HUES64 (cell line): ENCODE measurements around the gene PCBP3.
"Not testable (repeated sequence)": the region's sequence is repeated elsewhere in the genome, so short reads cannot be mapped to it uniquely, and the experiment has no call there.

ENCODE experiments used
- H3K27ac ChIP-seq: 2 replicates; pipeline ENCODE4 v1.7.0; 2013; ENCODE audit warnings: low read depth, low read length, inconsistent platforms
- H3K27me3 ChIP-seq: 2 replicates; pipeline ENCODE4 v1.6.1; 2013; ENCODE audit warnings: mild to moderate bottlenecking, low read length; ENCODE audit not compliant: insufficient read depth
- H3K36me3 ChIP-seq: 2 replicates; pipeline ENCODE4 v1.6.1; 2013; ENCODE audit warnings: mild to moderate bottlenecking, low read length; ENCODE audit not compliant: insufficient read depth
- H3K4me1 ChIP-seq: 2 replicates; pipeline ENCODE4 v1.6.1; 2013; ENCODE audit warnings: mild to moderate bottlenecking, low read length, moderate library complexity; ENCODE audit not compliant: insufficient read depth
- H3K4me3 ChIP-seq: 2 replicates; pipeline ENCODE4 v1.5.1; 2013; ENCODE audit warnings: mild to moderate bottlenecking, low read length, moderate library complexity
- H3K9ac ChIP-seq: 2 replicates; pipeline ENCODE4 v1.6.1; 2013; ENCODE audit warnings: mild to moderate bottlenecking, low read depth, low read length
- H3K9me3 ChIP-seq: 2 replicates; pipeline ENCODE4 v1.6.1; 2013; ENCODE audit warnings: low read depth, low read length; ENCODE audit not compliant: insufficient read depth
- WGBS: fragments of 150-250, 120-280 bp; methylation state at CpG from one replicate; pipeline ENCODE4 v1.1.7; 2013; ENCODE audit warnings: missing lambda C conversion rate; 5-methylcytosine and 5-hydroxymethylcytosine counted together

Gene PCBP3

DNA sequence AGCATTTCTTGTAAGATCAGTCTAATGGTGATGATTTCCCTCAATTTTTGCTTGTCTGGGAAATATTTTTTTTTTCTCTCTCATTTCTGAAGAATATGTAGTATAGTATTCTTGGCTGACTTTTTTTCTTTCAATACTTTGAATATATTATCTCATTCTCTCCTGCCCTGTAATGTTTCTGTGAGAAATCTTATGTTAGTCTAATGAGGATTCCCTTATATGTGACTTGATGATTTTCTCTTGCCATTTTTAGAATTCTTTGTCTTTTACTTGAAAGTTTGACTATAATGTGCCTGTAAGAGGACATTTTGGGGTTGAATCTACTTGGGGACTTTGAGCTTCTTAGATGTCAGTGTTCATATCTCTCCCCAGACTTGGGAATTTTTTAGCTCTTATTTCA, 40.0 kb upstream of the PCBP3 start:
- no peak overlapping the region for H3K27ac ChIP-seq
- no peak overlapping the region for H3K4me3 ChIP-seq
- no peaks in the 10 kb centered on the region for H3K4me1 ChIP-seq
- peaks cover 5% of the 10 kb centered on the region; the same call in 1 of the 2 replicates for H3K9me3 ChIP-seq
- no peaks in the 10 kb centered on the region for H3K27me3 ChIP-seq
- no peak overlapping the region for H3K9ac ChIP-seq
- H3K36me3 ChIP-seq: no peaks in the 10 kb centered on the region

- H3K27ac ChIP-seq: not testable (repeated sequence)
These were observed 38.8 kb upstream of the PCBP3 start for GRCh38 chr21:45604681-45605080.

GRCh38 chr21:45607021-45607908, 36.3 kb upstream of the PCBP3 start:
- H3K36me3 ChIP-seq: no peaks in the 10 kb centered on the region
- WGBS: 78% methylated on average over 23 of the region's 23 CpGs
- peaks cover 5% of the 10 kb centered on the region; the same call in 1 of the 2 replicates for H3K9me3 ChIP-seq
- no peak overlapping the region for H3K4me3 ChIP-seq
- no peaks in the 10 kb centered on the region for H3K4me1 ChIP-seq
- no peak overlapping the region for H3K9ac ChIP-seq
- H3K27me3 ChIP-seq: no peaks in the 10 kb centered on the region
- H3K27ac ChIP-seq: no peak overlapping the region

More at GRCh38 chr21:45604681-45605080, 38.8 kb upstream of the PCBP3 start:
- not testable (repeated sequence) for H3K9ac ChIP-seq, H3K4me3 ChIP-seq, H3K27me3 ChIP-seq, H3K36me3 ChIP-seq, H3K4me1 ChIP-seq, H3K9me3 ChIP-seq
- WGBS: 96% methylated on average over 6 of the region's 8 CpGs

DNA sequence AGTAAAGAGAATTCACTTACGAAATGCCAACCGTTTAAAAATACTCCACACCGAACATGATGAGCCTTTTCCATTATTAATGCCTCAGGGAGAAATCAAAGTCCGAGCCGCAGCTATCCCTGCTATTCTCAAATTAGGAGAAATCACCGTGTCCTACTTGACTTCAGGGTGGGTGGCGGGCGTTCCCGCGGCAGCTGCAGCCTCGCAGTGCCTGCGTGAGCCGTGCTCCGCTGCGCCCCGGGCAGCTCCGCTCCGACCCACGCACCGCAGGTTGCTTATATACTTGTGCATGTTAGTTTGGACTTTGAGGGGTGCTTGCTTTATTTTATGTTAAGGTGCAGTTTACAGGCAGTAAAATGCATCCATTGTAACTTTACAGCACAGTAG, 35.6 kb upstream of the PCBP3 start:
- 89% methylated on average over 20 of the region's 20 CpGs for WGBS
- no peaks in the 10 kb centered on the region for H3K27me3 ChIP-seq

DNA sequence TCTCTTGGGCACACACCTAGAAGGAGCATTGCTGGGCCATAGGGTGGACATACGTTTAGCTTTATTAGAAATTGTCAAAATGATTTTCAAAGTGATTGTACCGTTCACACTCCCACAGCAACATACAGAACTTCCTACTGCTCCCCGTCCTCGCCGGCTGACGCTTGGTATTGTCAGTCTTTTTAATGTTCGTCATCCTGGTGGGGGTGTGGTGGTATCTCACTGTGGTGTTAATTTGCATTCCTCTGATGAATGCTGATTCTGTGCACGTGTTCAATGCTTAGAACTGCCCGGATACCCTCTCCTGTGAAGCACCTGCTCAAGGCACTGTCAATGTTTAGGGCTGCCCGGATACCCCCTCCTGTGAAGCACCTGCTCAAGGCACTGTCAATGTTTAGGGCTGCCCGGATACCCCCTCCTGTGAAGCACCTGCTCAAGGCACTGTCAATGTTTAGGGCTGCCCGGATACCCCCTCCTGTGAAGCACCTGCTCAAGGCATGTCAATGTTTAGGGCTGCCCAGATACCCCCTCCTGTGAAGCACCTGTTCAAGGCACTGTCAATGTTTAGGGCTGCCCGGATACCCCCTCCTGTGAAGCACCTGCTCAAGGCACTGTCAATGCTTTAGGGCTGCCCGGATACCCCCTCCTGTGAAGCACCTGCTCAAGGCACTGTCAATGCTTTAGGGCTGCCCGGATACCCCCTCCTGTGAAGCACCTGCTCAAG, 34.6 kb upstream of the PCBP3 start:
- H3K4me1 ChIP-seq, H3K27ac ChIP-seq, H3K36me3 ChIP-seq, H3K27me3 ChIP-seq, H3K9me3 ChIP-seq, H3K9ac ChIP-seq, H3K4me3 ChIP-seq: not testable (repeated sequence)
- WGBS: 55% methylated on average over 14 of the region's 15 CpGs

More for the DNA sequence above, 35.6 kb upstream of the PCBP3 start:
- no peaks in the 10 kb centered on the region for H3K36me3 ChIP-seq
- peaks cover 5% of the 10 kb centered on the region; the same call in 1 of the 2 replicates for H3K9me3 ChIP-seq
- no peak overlapping the region for H3K9ac ChIP-seq
- H3K4me3 ChIP-seq: no peak overlapping the region
- H3K27ac ChIP-seq: no peak overlapping the region
- no peaks in the 10 kb centered on the region for H3K4me1 ChIP-seq

GRCh38 chr21:45609616-45610015, 33.9 kb upstream of the PCBP3 start:
- H3K27ac ChIP-seq, H3K4me3 ChIP-seq, H3K9ac ChIP-seq, H3K4me1 ChIP-seq, H3K9me3 ChIP-seq, H3K36me3 ChIP-seq, H3K27me3 ChIP-seq: not testable (repeated sequence)
- WGBS: 75% methylated on average over 6 of the region's 6 CpGs

GRCh38 chr21:45611296-45611695, 32.2 kb upstream of the PCBP3 start:
- Histone ChIP-seq H3K27me3 (no peaks in the 10 kb centered on the region), H3K27ac (no peak overlapping the region), H3K9ac (no peak overlapping the region), H3K4me3 (no peak overlapping the region), H3K4me1 (no peaks in the 10 kb centered on the region), H3K36me3 (no peaks in the 10 kb centered on the region), H3K9me3 (no peaks in the 10 kb centered on the region)
- 95% methylated on average over 12 of the region's 12 CpGs for WGBS

DNA sequence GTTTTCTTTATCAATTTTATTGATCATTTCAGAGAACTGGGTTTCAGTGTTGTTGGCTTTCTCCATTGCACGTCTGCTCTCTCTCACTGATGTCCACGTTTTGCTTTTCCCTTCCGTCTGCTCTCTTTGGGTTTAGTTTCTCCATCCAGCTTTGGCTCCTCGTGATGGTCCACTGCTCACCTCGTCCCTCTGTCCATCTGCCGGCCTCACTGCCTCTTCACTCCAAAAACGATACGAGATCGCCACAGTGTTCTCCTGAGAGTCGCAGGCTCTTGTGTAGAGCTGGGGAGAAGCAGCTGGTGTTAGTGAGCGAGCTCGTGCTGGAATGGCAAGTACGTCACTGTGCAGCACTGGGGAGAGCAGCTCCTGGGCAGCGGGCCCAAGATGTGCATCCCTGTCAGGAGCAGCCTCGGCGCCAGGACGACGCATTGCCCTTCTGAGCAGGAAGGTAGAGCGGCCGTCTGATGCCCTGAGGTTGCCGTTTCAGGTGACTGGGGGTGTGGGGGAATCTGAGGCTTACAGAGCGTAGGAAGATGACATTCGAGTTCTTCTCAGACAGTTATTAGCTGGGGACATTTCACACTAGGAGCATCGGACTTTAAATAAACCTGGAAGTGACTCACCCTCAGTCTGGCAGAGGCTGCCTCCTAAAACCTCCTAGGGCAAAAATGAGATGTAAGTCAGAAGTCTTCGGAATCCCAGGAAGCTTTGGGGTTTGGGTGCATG, 31.4 kb upstream of the PCBP3 start:
- H3K4me1 ChIP-seq: no peaks in the 10 kb centered on the region

DNA sequence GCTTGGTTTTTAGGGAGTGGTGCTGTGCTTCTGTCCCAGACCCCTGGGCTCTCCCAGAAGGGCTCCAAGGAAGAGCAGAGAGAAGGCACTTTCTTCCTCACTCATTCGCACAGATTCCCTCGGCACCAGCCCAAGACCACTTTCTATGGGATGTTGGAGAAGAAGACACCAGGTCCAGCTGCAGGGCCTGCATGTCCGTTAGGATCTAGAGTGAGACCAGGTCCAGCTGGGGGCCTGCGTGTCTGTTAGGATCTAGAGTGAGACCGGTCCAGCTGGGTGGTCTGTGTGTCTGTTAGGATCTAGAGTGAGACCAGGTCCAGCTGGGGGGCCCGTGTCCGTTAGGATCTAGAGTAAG, 30.9 kb upstream of the PCBP3 start:
- not testable (repeated sequence) for H3K36me3 ChIP-seq, H3K4me3 ChIP-seq, H3K9me3 ChIP-seq, H3K4me1 ChIP-seq, H3K27ac ChIP-seq, H3K9ac ChIP-seq, H3K27me3 ChIP-seq
- WGBS: 94% methylated on average over 5 of the region's 7 CpGs

More for the DNA sequence above, 31.4 kb upstream of the PCBP3 start:
- no peaks in the 10 kb centered on the region for H3K9me3 ChIP-seq
- H3K36me3 ChIP-seq: no peaks in the 10 kb centered on the region
- H3K27ac ChIP-seq: no peak overlapping the region
- no peak overlapping the region for H3K9ac ChIP-seq
- 90% methylated on average over 25 of the region's 25 CpGs for WGBS
- no peaks in the 10 kb centered on the region for H3K27me3 ChIP-seq
- H3K4me3 ChIP-seq: no peak overlapping the region

DNA sequence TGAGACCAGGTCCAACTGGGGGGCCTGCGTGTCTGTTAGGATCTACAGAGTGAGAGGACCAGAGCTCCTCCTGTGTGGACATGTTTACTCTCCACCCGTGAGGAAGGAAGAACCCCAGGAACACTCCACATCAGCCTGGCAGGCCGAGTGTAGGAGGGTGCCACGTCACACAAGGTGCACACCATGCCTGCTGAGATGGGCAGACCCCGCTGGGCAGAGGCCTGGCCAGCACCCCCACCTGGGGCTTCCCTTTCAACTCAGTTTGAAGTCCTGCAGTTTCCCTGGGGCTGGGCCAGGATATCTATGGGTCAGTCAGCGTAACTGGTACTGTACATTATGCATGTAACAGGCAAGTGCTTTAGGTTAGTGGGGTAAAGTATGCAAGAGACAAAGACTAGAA, 30.1 kb upstream of the PCBP3 start:
- Histone ChIP-seq H3K9ac (no peak overlapping the region), H3K4me3 (no peak overlapping the region), H3K4me1 (no peaks in the 10 kb centered on the region), H3K27me3 (no peaks in the 10 kb centered on the region), H3K27ac (no peak overlapping the region), H3K9me3 (no peaks in the 10 kb centered on the region), H3K36me3 (no peaks in the 10 kb centered on the region)
- 83% methylated on average over 6 of the region's 6 CpGs for WGBS

- H3K9ac ChIP-seq: no peak overlapping the region
- no peaks in the 10 kb centered on the region for H3K27me3 ChIP-seq
- WGBS: 90% methylated on average over 6 of the region's 9 CpGs
- H3K36me3 ChIP-seq: no peaks in the 10 kb centered on the region
- no peaks in the 10 kb centered on the region for H3K4me1 ChIP-seq
- H3K9me3 ChIP-seq: no peaks in the 10 kb centered on the region
- H3K4me3 ChIP-seq: no peak overlapping the region
- H3K27ac ChIP-seq: no peak overlapping the region
These were observed 29.6 kb upstream of the PCBP3 start for GRCh38 chr21:45613881-45614280.
